ENCODE measurements around the gene NAT8L. TPM values are rescaled to one million over a fixed set of nuclear protein-coding genes. Genes with fewer than 3 reads are reported as not detected.

Gene NAT8L
- total RNA-seq, 3 donors from 2014 or later (not counting 1 experiment from before 2014, with no cell fraction given) = not detected

- Mint-ChIP-seq H3K4me1 (no peaks in the 10 kb centered on the region), H3K4me3 (no peak overlapping the region), H3K27me3 (ENCODE audit: low read depth in 2 of 2) (peaks cover 8 to 15% of the 10 kb centered on the region in 2 donors), H3K9me3 (no peaks in the 10 kb centered on the region), H3K36me3 (no peaks in the 10 kb centered on the region), H3K27ac (no peak overlapping the region)
- intact Hi-C loops (cut with micrococcal nuclease) = no loop called here
- DNase-seq (no peak), ATAC-seq (no peak)
- Histone ChIP-seq H3K27me3 (ENCODE audit: control insufficient read depth, insufficient read depth, low read length) (peaks cover 5% of the 10 kb centered on the region), H3K4me1 (ENCODE audit: control insufficient read depth, insufficient read depth, low read length) (peaks cover 18% of the 10 kb centered on the region), H3K27ac (ENCODE audit: low read length) (no peak overlapping the region), H3K36me3 (ENCODE audit: control insufficient read depth, insufficient read depth, low read length) (no peaks in the 10 kb centered on the region), H3K9me3 (ENCODE audit: control insufficient read depth, insufficient read depth, low read length) (no peaks in the 10 kb centered on the region), H3K4me3 (ENCODE audit: low read length) (no peak overlapping the region)
- TF ChIP-seq, protein P1, sequence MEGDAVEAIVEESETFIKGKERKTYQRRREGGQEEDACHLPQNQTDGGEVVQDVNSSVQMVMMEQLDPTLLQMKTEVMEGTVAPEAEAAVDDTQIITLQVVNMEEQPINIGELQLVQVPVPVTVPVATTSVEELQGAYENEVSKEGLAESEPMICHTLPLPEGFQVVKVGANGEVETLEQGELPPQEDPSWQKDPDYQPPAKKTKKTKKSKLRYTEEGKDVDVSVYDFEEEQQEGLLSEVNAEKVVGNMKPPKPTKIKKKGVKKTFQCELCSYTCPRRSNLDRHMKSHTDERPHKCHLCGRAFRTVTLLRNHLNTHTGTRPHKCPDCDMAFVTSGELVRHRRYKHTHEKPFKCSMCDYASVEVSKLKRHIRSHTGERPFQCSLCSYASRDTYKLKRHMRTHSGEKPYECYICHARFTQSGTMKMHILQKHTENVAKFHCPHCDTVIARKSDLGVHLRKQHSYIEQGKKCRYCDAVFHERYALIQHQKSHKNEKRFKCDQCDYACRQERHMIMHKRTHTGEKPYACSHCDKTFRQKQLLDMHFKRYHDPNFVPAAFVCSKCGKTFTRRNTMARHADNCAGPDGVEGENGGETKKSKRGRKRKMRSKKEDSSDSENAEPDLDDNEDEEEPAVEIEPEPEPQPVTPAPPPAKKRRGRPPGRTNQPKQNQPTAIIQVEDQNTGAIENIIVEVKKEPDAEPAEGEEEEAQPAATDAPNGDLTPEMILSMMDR (IDR thresholded peaks at IDR 0.05) = no peak
- WGBS (ENCODE audit: insufficient coverage) = 73% methylated on average over 11 of the region's 11 CpGs
Measured at GRCh38 chr4:2045518-2045951, 13.6 kb upstream of the NAT8L start.

DNA sequence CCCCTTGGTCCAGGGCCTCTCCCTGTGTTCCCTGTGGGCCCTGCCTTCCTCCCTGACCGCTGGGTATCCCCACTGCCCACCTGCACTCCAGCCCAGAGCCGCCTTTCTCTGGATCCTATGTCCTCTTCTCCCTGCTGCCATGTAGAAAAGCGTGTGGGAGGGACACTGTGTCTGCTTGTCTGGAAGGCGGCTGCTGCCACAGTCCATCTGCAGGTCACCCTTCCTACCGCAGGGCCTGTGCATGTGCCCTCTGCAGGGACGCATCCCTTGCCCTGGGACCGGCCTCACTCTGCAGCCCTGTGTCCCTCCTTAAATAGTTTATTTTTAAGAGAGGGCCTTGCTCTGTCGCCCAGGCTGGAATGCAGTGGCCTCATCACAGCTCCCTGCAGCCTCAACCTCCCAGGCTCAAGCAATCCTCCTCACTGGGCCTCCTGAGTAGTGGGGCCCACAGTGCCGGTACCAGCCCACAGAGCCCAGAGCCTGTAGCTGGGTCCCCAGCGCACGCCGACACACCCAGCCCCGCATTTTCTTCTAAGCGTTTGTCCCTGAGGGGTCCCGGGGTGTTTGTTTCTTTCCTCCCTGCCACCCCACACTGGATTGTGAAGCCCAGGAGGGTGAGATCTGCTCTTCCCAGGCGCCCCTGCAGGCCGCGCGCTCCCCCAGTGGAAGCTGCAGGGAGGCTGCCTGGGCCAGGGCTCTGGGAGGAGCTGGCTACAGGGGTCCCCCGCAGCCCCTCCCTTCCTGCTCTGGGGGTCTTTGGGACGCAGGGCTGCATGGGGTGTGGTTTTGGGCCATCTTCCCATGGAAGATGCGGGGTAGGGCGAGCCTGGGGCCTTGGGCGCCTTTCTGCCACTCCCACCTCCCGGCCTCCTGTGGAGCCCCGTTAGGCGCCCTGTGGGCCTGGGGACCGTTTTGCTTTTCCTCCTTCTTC is 12.8 kb upstream of the NAT8L start:
- no peaks in the 10 kb centered on the region for H3K9me3 Mint-ChIP-seq
- no peak overlapping the region for H3K4me3 ChIP-seq (ENCODE audit: low read length)
- TF ChIP-seq, protein P1 (IDR thresholded peaks at IDR 0.05) = no peak
- H3K4me3 Mint-ChIP-seq = no peak overlapping the region
- H3K9me3 ChIP-seq (ENCODE audit: control insufficient read depth, insufficient read depth, low read length) = no peaks in the 10 kb centered on the region
- H3K4me1 ChIP-seq (ENCODE audit: control insufficient read depth, insufficient read depth, low read length) = peaks cover 11% of the 10 kb centered on the region
- ATAC-seq = no peak
- H3K36me3 ChIP-seq (ENCODE audit: control insufficient read depth, insufficient read depth, low read length) = no peaks in the 10 kb centered on the region
- peaks cover 3% of the 10 kb centered on the region for H3K27me3 ChIP-seq (ENCODE audit: control insufficient read depth, insufficient read depth, low read length)
- no peak for DNase-seq
- intact Hi-C loops (cut with micrococcal nuclease) = no loop called here
- H3K36me3 Mint-ChIP-seq = no peaks in the 10 kb centered on the region
- H3K27ac Mint-ChIP-seq = no peak overlapping the region
- H3K27me3 Mint-ChIP-seq (ENCODE audit: low read depth in 2 of 2) = peaks cover 14 to 22% of the 10 kb centered on the region in 2 donors
- H3K27ac ChIP-seq (ENCODE audit: low read length) = no peak overlapping the region
- 70% methylated on average over 28 of the region's 28 CpGs for WGBS (ENCODE audit: insufficient coverage)
- no peaks in the 10 kb centered on the region for H3K4me1 Mint-ChIP-seq

DNA sequence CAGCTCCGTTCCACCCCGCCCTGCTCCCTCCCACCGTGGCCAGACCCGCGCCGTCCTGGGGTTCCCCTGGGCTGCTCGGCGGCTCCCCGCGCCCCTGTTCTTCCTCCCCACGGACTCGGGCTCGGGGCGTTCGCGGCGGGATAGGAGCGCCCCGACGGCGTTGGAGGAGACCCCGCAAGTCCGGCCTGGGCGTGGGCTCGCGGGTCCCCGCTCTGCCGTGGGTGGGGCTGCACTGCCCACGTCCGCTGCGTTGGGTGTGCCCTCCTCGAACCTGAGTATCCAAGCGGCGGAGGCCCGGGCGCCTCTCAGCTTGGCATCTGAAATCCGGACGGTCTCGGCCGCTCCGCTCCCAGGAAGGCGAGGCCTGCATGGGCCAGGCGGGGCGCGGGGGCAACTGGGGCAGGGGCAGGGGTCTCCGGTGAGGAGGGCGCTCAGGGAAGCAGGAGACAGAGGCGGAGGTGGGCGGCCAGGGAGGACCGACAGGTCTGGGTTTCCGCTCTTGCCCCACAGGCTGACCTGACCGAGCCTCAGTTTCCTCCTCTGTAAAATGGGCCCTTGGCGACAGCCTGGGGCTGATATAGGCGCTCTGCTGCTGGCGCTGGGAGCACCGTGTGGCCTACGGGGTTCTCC is 12.0 kb upstream of the NAT8L start:
- Mint-ChIP-seq H3K9me3 (no peaks in the 10 kb centered on the region), H3K27me3 (ENCODE audit: low read depth in 2 of 2) (peaks cover 18 to 23% of the 10 kb centered on the region in 2 donors), H3K36me3 (no peaks in the 10 kb centered on the region), H3K4me3 (no peak overlapping the region), H3K4me1 (no peaks in the 10 kb centered on the region), H3K27ac (no peak overlapping the region)
- no peak overlapping the region for H3K27ac ChIP-seq (ENCODE audit: low read length)
- ATAC-seq (no peak), DNase-seq (no peak)
- H3K36me3 ChIP-seq (ENCODE audit: control insufficient read depth, insufficient read depth, low read length) = no peaks in the 10 kb centered on the region
- 41% methylated on average over 57 of the region's 57 CpGs for WGBS (ENCODE audit: insufficient coverage)
- intact Hi-C loops (cut with micrococcal nuclease) = no loop called here
- peaks cover 6% of the 10 kb centered on the region for H3K4me1 ChIP-seq (ENCODE audit: control insufficient read depth, insufficient read depth, low read length)
- TF ChIP-seq, protein P1 (IDR thresholded peaks at IDR 0.05) = no peak
- no peaks in the 10 kb centered on the region for H3K9me3 ChIP-seq (ENCODE audit: control insufficient read depth, insufficient read depth, low read length)
- no peaks in the 10 kb centered on the region for H3K27me3 ChIP-seq (ENCODE audit: control insufficient read depth, insufficient read depth, low read length)
- no peak overlapping the region for H3K4me3 ChIP-seq (ENCODE audit: low read length)

Measured in natural killer cell (primary cell).